MV-4-11 (cell line): ENCODE data around the gene HOXD12.

Experiments
- DNase-seq: peaks from one replicate; lab custom pipeline; 2025; lab: John Stamatoyannopoulos, UW

The HOXD12 gene

GRCh38 chr2:176080540-176081375 lies 18.8 kb upstream of the HOXD12 start:
- no peak for DNase-seq

DNA sequence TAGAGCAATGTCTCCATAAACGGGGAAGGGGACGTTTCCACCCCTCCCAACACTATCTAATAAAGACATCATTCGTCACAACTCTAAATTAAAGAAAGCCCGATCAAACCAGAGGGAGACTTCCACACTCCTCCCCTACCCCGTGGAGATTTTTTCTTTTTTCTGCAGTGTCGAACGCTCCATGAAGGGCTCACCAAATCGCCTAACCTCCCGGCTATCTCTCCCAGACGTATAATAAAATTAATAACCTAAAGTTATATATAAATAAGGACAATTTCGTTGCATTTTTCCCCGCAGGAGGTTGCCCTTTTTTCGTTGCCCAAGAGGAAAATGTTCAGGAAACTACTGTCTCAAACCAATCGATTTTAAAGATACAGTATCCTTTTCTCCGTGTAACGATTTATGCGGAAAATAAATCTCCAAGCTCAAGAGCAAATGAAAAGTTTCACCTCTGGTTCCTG lies 18.2 kb upstream of the HOXD12 start:
- no peak for DNase-seq

GRCh38 chr2:176081837-176082524 lies 17.6 kb upstream of the HOXD12 start:
- DNase-seq = no peak

DNA sequence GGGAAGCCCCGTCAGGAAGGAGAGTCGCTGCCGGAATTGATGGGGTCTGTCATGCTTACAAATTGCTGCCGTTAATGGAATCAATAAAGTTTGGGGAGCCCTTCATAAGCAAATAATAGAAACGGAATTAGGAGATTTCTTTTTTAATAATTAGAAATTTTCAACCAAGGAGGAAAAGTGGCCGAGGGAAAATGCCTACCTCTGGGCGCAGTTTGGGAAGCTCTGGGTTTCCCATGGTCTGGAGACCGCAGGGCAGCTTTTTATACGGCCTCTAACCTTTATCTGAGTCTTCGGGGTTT lies 17.1 kb upstream of the HOXD12 start:
- DNase-seq = no peak

DNA sequence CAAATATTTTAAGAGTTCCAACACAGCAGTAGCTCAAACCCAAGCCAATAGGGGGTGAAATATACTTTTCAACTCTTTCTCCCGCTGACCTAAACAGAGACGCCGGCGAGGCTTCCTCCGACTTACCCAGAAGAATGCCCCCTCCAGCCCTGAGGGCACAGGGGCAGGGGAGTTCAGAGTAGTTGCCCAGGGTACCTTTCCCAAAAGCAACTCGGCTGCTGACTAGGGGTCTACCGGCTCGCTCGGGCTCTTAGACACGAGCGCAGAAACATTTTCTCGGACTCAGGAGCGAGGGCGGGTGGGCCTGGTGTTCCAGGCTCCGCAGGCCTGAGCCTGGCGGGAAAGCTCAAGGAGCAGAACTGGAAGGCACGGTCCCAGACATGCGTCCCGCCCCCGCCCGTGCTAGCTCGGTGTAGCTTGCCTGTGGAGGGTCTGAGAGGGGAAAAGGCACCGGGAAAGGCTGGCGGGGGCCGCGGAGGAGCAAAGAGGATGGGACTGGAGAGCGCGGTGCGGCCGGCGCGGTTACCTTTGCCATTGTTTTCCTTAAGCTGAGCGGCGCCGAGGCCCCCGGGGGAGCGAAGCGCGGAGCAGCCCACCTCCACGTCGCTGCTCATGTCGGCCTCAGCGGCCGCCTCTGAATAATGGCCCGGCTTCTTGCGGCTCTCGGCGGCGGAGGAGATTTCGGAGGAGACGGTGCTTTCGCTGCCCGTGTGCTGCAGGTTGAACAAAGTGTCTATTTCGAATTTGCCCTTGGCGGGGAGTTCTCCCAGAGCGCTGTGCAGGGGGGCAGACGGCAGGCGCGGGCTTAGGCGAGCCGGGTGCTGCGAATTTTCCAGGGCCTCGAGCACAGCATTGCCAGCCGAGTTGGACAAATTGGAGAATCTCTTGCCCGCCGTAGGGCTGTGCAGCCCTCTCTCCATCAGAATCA lies 16.5 kb upstream of the HOXD12 start:
- DNase-seq = no peak

DNA sequence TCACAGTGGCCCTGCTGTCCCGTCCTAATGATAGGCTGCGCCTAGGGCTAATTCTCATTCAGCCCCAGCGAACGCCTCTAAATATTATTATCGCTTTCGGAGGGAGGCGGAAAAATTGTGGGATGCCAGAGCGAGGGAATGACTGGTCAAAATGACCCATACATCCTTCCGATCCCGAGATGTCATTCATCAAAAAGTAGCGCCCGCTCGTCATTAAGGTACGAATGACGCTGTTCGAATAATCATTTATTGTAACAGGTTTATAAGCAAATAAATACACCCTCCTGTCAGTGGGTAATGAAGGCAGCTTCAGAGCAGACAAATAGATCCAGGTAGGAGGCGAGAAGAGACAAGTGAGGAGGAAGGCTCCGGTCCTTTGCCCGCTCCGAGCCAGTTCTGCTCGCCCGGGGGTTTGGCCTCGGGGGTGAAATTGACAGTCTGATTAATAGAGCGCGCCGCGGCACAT lies 15.8 kb upstream of the HOXD12 start, which contains the start of gene EVX2:
EVX2 (minus strand) TSS at position 167 of the 466 bp plus-strand sequence. CDS start 186 bp downstream, outside the sequence.
- no peak for DNase-seq

GRCh38 chr2:176084611-176085119 lies 14.9 kb upstream of the HOXD12 start:
- DNase-seq = no peak

DNA sequence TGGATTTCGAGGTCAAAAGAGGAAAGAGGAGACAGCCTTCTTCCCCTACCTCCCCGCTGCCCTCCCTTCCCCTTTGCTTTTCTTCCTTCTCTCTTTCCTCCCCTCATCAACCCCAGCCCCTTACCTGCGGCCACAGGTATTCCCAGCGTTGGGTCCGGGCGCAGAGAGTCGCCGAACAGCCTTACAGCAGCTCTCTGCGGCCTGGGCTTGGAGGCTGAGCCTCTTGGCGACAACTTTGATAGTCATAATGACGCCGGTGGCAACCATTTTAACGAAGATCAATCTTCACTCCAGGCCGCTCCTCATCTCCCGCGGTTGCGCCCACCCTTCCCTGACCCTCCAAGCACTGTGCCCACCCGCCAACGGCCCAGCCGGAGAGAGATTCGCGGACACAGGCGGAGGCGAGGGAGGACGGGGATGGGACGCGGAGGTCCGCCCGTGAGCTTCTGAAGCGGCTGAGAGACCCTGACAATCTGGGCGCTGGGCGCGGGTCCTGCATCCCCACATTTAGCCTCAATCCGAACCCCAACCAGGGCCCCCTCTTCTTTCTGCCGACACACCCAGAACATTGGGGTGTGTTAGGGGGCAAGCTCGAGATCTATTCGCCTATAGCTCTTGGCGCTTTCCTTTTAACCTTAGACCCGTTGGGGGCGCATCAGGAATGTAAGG lies 14.3 kb upstream of the HOXD12 start:
- DNase-seq = no peak

DNA sequence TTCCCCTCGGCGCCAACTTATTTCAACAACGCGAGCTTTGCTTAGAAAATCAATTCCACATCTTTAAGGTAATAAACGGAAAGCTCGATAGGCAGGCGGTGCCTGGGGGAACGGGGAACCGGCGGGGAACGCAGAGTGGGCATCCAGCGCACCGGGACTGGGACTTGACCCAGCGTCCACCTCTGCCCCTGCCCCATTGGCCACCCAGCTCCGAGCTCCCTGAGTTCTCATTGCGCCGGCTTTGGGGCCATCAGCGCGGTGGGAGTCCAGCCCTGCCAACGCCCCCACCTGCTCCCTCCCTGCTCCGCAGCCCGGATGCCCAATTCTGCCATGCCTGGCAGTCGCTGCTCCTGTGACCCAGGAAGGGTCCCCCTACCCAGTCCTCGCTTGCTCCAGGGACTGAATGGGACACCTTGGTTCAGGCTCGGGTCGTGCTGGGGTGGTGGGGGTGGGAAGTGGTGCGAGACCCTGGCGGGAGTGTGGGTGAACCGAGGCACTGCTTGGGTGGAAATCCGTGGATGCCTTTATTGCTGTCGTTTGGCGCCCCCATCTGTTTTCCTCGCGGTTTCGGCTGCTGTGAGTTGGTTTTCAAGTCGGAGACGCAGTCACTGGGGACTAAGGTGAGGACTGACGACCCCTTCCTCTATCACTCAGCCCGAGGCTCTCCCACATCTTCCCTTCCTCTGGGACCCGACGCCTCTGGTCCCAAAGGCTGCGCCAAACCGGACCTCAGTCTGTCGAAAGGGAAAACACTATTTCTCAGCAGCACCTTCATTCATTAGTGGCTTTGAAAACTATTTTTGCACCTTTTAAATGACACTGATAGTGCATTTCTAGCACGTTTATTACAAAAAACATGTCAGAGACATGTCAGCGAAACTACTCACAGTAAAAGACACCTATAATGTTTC lies 13.5 kb upstream of the HOXD12 start:
- no peak for DNase-seq

DNA sequence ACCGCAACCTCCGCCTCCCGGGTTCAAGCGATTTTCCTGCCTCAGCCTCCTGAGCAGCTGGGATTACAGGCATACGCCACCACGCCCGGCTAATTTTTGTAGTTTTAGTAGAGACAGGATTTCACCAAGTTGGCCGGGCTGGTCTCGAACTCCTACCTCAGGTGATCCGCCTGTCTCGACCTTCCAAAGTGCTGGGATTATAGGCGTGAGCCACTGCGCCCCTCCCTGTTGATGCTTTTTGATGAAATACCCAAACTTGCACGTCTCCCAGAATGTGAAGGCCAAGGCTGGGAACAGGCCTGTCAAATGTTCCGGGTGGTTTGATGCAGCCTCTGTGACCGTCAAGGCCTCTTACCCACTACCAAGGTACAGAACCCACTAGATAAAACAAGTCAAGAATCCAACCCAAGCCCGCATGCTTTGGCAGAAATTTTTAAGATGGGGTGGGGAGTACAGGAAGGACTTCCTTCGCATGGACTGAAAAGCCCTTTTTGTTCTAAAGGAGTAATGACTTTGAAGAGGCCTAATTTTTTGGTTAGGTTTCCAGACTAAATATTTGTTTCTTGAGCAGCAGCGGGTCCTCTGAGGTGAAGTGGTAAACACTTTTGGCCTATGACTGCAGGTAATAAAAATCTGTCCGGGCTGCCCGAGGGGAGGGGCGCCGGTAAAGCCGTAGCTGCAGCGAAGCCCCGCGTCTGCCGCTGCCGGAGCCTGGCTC lies 12.1 kb upstream of the HOXD12 start:
- DNase-seq = no peak

GRCh38 chr2:176088048-176088936 lies 11.3 kb upstream of the HOXD12 start:
- no peak for DNase-seq

DNA sequence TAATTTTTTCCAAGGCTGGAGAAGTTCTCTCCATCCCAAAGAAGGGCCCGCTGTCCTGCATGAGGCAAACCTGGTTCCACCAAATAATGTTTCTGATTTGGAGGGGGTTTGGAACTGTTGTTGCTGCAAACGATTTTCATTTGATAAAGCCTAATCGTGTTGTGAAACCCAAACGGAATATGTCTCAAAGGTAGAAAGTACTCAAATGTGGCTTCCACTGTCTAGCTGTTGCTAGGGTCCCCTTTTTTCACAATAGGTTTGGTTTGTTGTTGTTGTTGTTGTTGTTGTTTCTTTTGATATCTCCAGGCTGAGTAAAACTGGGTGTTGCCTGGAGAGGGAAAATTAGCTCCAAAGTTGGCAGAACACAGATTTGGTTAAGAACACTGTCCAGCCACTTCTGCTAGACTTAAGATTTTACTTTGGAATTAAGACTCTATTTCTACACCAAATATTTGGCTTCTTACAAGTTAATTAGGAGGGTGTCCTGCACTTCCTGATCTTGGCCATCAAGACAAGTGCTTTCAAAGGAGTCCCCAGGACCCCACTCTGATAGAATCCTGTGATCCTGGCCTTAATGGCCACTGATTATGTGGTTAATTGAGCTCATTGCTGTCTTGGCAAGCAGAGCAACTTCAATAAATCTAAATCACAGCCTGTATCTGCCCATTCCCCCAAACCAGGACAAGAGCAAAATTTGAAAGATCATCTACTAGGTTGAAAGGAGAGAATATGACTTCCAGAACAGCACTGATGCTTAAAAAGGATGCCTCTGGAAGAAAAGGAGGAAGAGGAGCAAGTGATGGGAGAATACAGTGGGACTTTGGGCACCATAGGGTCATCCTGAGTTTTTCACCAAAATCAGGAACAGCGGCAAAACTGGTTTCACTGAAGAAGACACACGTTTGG lies 10.4 kb upstream of the HOXD12 start:
- no peak for DNase-seq

DNA sequence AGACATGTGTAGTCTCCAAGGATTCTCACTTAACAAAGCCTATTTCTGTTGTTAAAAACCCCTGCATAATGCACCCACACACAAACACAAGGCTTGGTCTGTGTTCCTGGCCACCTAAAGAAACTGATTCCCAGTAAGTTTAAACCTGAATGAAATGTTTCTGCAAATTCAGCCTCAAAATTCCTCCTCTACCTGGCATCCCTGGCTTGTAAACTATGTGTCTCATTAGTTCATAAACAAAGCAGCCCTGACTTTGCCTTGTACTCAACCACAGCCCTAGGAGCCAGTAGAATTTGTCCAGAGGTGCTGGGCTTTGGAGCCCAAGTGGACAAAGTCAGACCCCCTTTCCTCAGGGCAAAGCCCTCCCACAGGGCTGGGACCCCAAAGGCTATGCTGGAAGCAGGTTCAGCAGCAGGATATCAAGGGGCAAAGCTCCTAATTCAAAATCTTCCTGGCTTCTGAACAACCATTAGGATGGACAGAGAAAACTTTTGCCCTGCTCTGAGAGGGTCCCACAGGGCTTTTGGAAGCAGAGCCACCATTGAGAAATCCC lies 9.7 kb upstream of the HOXD12 start:
- DNase-seq = no peak

GRCh38 chr2:176090862-176091261 lies 8.7 kb upstream of the HOXD12 start:
- DNase-seq = no peak

DNA sequence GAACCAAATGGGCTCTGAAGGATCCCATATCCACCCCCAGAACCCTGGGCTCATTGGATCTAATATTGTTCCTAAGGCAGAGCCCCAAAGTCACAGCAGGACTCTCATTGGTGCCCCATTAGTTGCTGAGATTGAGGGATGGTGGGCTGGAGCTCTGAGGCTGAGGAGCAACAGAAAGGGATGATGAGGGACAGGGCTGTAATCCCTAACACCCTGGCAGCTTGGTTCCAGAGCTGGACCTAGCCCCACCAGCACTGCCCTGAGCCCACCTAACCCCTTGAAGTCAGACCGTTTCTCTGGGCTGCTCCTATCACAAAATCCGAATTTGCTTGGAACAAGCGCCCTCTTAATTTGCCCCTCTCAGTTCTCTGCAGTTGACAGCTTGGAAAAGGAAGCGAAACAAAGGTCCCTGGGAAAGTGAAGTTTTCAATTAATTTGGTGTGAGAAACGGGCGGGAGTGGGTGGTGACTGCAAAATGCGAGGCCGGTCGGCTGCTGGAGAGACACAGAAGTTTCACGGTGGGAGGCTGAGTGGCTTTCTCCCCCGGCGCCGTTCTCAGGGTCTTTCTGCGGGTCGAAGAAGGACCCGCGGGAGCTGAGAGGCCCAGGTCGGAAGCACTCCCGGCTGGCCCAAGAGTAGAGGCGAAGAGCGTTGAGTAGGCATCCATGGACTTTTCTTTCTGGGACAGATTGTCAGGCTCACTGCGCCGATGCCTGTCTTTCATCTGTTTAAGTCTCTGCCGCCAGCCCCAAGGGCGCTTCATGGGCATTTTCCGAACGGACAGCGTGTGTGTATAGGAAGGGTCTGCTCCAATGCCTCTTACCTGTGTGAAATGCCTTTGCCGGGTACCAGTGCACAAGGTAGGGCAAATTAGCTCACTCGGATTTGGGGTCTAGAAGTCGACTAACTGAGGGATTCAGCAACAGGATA lies 8.0 kb upstream of the HOXD12 start:
- DNase-seq = peak; percentile 17
